Muscle layer of duodenum (tissue), 2 donors: ENCODE data around the gene CLK2.
A peak's percentile ranks its signal among the peaks of the same experiment; 100 is the strongest.
"Not testable (repeated sequence)": the region's sequence is repeated elsewhere in the genome, so short reads cannot be mapped to it uniquely, and the experiment has no call there.

ENCODE experiments used
- H3K27ac ChIP-seq: one replicate; pipeline ENCODE4 v1.7.0; 2013; ENCODE audit warnings: mild to moderate bottlenecking, low read length
- H3K27me3 ChIP-seq: one replicate; pipeline ENCODE4 v1.7.0; 2013; ENCODE audit warnings: low read depth, mild to moderate bottlenecking, control low read depth, low read length
- H3K36me3 ChIP-seq, 2 donors: one replicate each; pipeline ENCODE4 v1.7.0; 2013; ENCODE audit warnings: low read length in 2 of 2, control low read depth in 1 of 2, mild to moderate bottlenecking in 1 of 2; ENCODE audit not compliant: insufficient read depth in 2 of 2, control insufficient read depth in 1 of 2
- H3K4me1 ChIP-seq, 2 donors: one replicate each; pipeline ENCODE4 v1.7.0; 2013; ENCODE audit warnings: low read length in 2 of 2, mild to moderate bottlenecking in 2 of 2, control low read depth in 1 of 2, moderate library complexity in 1 of 2; ENCODE audit not compliant: insufficient read depth in 2 of 2, control insufficient read depth in 1 of 2
- H3K4me3 ChIP-seq, 2 donors: one replicate each; pipeline ENCODE4 v1.7.0; 2013; ENCODE audit warnings: low read length in 2 of 2, low read depth in 1 of 2, mild to moderate bottlenecking in 1 of 2
- H3K9me3 ChIP-seq, 2 donors: one replicate each; pipeline ENCODE4 v1.7.0; 2013; ENCODE audit warnings: low read length in 2 of 2, control low read depth in 1 of 2, mild to moderate bottlenecking in 1 of 2; ENCODE audit not compliant: control insufficient read depth in 1 of 2
- donor health status: healthy.

Gene CLK2

GRCh38 chr1:155218854-155219591 is 54.3 kb downstream of the CLK2 start:
- no peaks in the 10 kb centered on the region for H3K9me3 ChIP-seq
- H3K4me3 ChIP-seq = peak overlapping the region; percentile 26 to 35
- peaks cover 0 to 6% of the 10 kb centered on the region in 2 donors for H3K36me3 ChIP-seq
- H3K27ac ChIP-seq = no peak overlapping the region
- H3K4me1 ChIP-seq = peaks cover 0 to 4% of the 10 kb centered on the region in 2 donors
- H3K27me3 ChIP-seq = no peaks in the 10 kb centered on the region

DNA sequence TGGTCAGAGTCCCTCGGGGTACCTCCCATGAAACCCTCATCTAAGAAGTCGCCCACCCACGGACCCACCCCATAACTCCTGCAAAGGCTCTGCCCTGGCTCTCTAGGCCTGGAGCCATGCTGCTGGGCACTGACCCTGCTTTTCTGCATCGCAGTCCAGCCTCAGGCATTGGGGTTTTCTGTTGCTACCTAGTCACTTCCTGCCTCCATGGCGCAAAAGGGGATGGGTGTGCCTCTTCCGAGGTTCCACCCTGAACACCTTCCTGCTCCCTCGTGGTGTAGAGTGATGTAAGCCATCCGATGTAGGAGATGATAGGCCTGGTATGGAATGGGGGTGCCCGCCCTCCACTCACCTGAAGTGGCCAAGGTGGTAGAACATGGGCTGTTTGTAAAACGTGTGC is 58.6 kb downstream of the CLK2 start:
- peaks cover 0 to 11% of the 10 kb centered on the region in 2 donors for H3K36me3 ChIP-seq
- H3K9me3 ChIP-seq, H3K27me3 ChIP-seq, H3K4me3 ChIP-seq, H3K27ac ChIP-seq, H3K4me1 ChIP-seq: not testable (repeated sequence)
